Measurements from ENCODE around the gene PLA2G5. TPM values are rescaled to one million over a fixed set of nuclear protein-coding genes. Genes with fewer than 3 reads are reported as not detected.
"Not testable (repeated sequence)": the region's sequence is repeated elsewhere in the genome, so short reads cannot be mapped to it uniquely, and the experiment has no call there.

Gene PLA2G5
- 0.76 TPM in 1 of 2 replicates, not detected in the other for total RNA-seq (2012; rRNA removed)

GRCh38 chr1:20069874-20070273 lies at the start of gene PLA2G5:
PLA2G5 (plus strand) TSS chr1:20070194; CDS start chr1:20084831, 14,637 bp downstream.
- Histone ChIP-seq H3K9ac (ENCODE audit: low read depth, low read length) (no peak within 1 kb of the TSS), H3K9me3 (replicated peaks; ENCODE audit: low read length) (no peaks in the 10 kb centered on the region), H3K27me3 (ENCODE audit: control insufficient read depth, insufficient read depth, low read length) (peaks cover 13% of the 10 kb centered on the region), H3K4me2 (ENCODE audit: low read length) (no peak within 1 kb of the TSS), H3K36me3 (ENCODE audit: insufficient read depth, low read length) (no peaks in the 10 kb centered on the region), H3K4me3 (ENCODE audit: low read length) (no peak within 1 kb of the TSS), H3K4me1 (ENCODE audit: control insufficient read depth, insufficient read depth, low read length) (no peaks in the 10 kb centered on the region)

DNA sequence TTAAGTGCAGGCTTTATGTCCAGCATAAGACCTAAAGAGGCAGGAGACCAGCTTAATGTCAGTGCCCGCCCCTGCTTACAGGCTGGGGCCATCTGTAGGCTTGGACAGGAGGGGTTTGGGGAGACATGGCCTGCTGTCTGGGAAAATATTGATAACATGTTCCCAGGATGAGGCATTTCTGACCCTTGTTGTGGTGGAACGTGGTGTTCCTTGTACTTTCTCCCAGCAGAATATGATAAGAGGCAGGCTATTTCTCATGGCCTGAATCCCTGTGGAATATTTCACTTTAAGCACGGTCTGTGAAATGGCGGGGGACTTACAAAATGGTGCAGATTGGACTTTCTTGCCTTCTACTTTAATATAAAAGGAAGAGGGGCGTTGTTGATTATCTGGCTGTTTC lies 41.9 kb upstream of the PLA2G5 start:
- no peak overlapping the region for H3K4me2 ChIP-seq (ENCODE audit: low read length)
- H3K9ac ChIP-seq (ENCODE audit: low read depth, low read length) = no peak overlapping the region
- no peaks in the 10 kb centered on the region for H3K9me3 ChIP-seq (replicated peaks; ENCODE audit: low read length)
- H3K36me3 ChIP-seq (ENCODE audit: insufficient read depth, low read length) = no peaks in the 10 kb centered on the region
- H3K4me3 ChIP-seq (ENCODE audit: low read length) = no peak overlapping the region
- peaks cover 18% of the 10 kb centered on the region for H3K27me3 ChIP-seq (ENCODE audit: control insufficient read depth, insufficient read depth, low read length)
- H3K4me1 ChIP-seq (ENCODE audit: control insufficient read depth, insufficient read depth, low read length) = no peaks in the 10 kb centered on the region

DNA sequence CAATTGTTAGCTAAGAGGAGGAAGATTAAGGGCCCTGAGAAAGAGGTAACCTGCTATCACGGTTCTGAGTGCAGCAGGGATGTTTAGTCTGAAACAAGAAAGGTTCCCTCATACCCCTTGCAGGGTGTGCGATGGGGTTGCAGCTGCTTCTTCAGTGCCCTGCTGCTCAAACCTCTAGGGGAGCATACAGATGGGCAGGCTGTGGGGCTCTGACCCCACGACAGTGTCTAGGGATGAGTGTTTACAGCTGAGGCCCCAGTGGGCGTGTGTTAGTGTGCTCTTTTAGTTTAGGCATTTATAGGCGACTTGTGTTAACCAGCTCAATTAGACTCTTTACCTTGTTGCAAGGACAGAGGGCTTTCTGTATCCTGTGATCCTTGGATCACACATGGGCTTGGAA lies 41.3 kb upstream of the PLA2G5 start:
- H3K9me3 ChIP-seq (replicated peaks; ENCODE audit: low read length) = no peaks in the 10 kb centered on the region
- H3K4me1 ChIP-seq (ENCODE audit: control insufficient read depth, insufficient read depth, low read length) = no peaks in the 10 kb centered on the region
- H3K36me3 ChIP-seq (ENCODE audit: insufficient read depth, low read length) = no peaks in the 10 kb centered on the region
- no peak overlapping the region for H3K9ac ChIP-seq (ENCODE audit: low read depth, low read length)
- no peak overlapping the region for H3K4me3 ChIP-seq (ENCODE audit: low read length)
- H3K4me2 ChIP-seq (ENCODE audit: low read length) = no peak overlapping the region
- peaks cover 18% of the 10 kb centered on the region for H3K27me3 ChIP-seq (ENCODE audit: control insufficient read depth, insufficient read depth, low read length)

DNA sequence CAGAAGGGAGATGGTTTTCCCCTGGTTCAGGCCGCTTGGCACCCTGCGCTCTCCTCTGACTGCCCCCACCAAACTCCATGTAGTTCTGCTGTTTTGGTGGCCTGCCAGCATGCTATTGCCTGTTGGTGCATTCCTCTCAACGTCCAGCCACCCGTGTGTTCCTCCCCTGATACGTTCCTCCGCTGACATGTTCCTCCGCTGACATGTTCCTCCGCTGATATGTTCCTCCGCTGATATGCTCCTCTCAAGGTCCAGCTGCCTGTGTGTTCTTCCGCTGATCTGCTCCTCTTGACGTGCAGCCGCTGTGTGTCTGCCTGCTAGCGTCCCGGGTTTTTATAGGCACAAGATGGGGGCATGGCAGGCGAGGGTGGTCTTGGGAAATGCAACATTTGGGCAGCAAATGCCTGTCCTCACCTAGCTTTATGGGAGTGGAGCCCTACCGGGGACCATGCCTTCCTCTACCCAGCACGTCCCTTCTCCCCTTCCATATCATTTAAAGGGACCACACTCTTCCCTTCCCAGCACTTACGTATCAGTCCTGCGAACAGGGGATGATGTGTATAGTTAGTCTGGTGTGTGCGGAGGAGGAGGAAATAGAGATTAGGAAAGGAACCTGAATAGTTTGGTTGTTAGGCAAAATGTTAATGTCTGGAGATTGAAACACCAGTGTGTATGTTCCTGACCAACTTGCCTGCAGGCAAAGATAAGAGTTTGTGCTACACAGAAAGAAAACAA lies 40.6 kb upstream of the PLA2G5 start:
- Histone ChIP-seq H3K4me3 (ENCODE audit: low read length) (no peak overlapping the region), H3K4me1 (ENCODE audit: control insufficient read depth, insufficient read depth, low read length) (no peaks in the 10 kb centered on the region), H3K4me2 (ENCODE audit: low read length) (no peak overlapping the region), H3K9ac (ENCODE audit: low read depth, low read length) (no peak overlapping the region), H3K9me3 (replicated peaks; ENCODE audit: low read length) (no peaks in the 10 kb centered on the region), H3K36me3 (ENCODE audit: insufficient read depth, low read length) (no peaks in the 10 kb centered on the region), H3K27me3 (ENCODE audit: control insufficient read depth, insufficient read depth, low read length) (peaks cover 20% of the 10 kb centered on the region)

DNA sequence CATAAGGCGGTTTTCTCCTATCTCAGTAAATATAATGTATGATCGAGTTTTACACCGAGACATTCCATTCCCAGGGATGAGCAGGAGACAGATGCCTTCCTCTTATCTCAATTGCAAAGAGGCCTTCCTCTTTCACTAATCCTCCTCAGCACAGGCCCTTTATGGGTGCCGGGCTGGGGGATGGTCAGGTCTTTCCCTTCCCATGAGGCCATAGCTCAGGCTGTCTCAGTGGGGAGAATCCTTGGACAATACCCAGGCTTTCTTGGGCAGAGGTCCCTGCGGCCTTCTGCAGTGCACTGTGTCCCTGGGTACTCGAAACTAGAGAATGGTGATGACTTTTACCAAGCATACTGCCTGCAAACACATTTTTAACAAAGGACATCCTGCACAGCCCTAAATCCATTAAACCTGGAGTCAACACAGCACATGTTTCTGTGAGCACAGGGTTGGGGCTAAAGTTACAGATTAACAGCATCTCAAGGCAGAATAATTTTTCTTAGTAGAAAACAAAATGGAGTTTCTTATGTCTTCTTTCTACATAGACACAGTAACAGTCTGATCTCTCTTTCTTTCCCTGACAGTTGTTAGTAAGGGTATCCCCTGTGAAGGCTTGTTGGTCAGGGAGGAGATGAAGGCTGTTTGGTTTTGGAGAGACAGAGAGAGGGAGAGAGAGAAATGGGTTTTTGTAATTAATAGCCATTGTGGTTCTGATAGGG lies 39.4 kb upstream of the PLA2G5 start:
- not testable (repeated sequence) for H3K9ac ChIP-seq (ENCODE audit: low read depth, low read length); H3K9me3 ChIP-seq (replicated peaks; ENCODE audit: low read length); H3K4me1 ChIP-seq (ENCODE audit: control insufficient read depth, insufficient read depth, low read length); H3K4me3 ChIP-seq (ENCODE audit: low read length); H3K4me2 ChIP-seq (ENCODE audit: low read length); H3K36me3 ChIP-seq (ENCODE audit: insufficient read depth, low read length)
- peaks cover 21% of the 10 kb centered on the region for H3K27me3 ChIP-seq (ENCODE audit: control insufficient read depth, insufficient read depth, low read length)

- Histone ChIP-seq H3K9ac (ENCODE audit: low read depth, low read length) (no peak overlapping the region), H3K9me3 (replicated peaks; ENCODE audit: low read length) (no peaks in the 10 kb centered on the region), H3K36me3 (ENCODE audit: insufficient read depth, low read length) (no peaks in the 10 kb centered on the region)
Measured at GRCh38 chr1:20031161-20031560, 38.8 kb upstream of the PLA2G5 start.

GRCh38 chr1:20031836-20032235 lies 38.2 kb upstream of the PLA2G5 start:
- no peak overlapping the region for H3K9ac ChIP-seq (ENCODE audit: low read depth, low read length)
- H3K4me3 ChIP-seq (ENCODE audit: low read length) = no peak overlapping the region
- H3K4me1 ChIP-seq (ENCODE audit: control insufficient read depth, insufficient read depth, low read length) = no peaks in the 10 kb centered on the region
- H3K27me3 ChIP-seq (ENCODE audit: control insufficient read depth, insufficient read depth, low read length) = peaks cover 21% of the 10 kb centered on the region
- no peaks in the 10 kb centered on the region for H3K36me3 ChIP-seq (ENCODE audit: insufficient read depth, low read length)
- H3K4me2 ChIP-seq (ENCODE audit: low read length) = no peak overlapping the region
- no peaks in the 10 kb centered on the region for H3K9me3 ChIP-seq (replicated peaks; ENCODE audit: low read length)

More at GRCh38 chr1:20031161-20031560, 38.8 kb upstream of the PLA2G5 start:
- Histone ChIP-seq H3K4me2 (ENCODE audit: low read length) (no peak overlapping the region), H3K4me1 (ENCODE audit: control insufficient read depth, insufficient read depth, low read length) (no peaks in the 10 kb centered on the region), H3K27me3 (ENCODE audit: control insufficient read depth, insufficient read depth, low read length) (peaks cover 21% of the 10 kb centered on the region), H3K4me3 (ENCODE audit: low read length) (no peak overlapping the region)

DNA sequence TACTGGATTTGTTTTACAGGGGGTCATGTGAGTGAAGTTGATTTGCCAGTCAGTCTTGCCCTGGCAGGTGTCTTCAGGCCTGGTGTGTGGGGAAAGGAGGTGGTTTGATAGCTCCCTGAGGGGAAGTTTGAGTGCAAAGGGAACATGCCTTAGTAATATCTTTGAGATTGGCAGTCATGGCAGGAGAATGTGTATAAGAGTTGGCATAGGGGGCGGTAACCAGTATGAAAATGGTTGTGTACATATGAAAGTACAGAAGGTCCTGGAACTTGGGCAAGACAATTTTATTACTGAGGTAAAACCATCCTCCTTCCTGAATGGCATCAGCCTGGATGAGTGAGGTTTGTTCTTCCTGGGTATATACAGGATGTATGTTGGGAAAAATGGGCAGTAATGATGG lies 37.6 kb upstream of the PLA2G5 start:
- Histone ChIP-seq H3K9me3 (replicated peaks; ENCODE audit: low read length) (no peaks in the 10 kb centered on the region), H3K27me3 (ENCODE audit: control insufficient read depth, insufficient read depth, low read length) (peaks cover 21% of the 10 kb centered on the region), H3K4me3 (ENCODE audit: low read length) (no peak overlapping the region), H3K4me1 (ENCODE audit: control insufficient read depth, insufficient read depth, low read length) (no peaks in the 10 kb centered on the region), H3K9ac (ENCODE audit: low read depth, low read length) (no peak overlapping the region), H3K4me2 (ENCODE audit: low read length) (no peak overlapping the region), H3K36me3 (ENCODE audit: insufficient read depth, low read length) (no peaks in the 10 kb centered on the region)

DNA sequence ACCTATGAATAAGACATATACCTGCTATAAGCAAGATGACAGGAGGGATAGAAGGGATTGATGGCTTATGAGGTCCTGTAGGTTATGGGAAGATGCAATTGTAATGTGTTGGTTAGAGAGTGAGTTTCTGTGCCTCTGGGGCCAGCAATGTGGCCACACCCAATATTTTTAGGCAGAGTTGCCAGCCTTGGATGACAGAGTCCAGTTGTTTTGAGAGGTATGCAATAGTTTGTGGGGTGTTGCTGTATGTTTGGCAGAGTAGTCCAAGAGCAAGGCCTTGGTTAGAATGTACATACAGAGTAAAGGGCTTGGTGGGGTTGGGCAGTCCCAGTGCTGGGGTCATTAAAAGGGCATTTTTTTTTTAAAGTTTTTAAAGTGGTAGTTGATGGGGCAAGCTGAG lies 36.6 kb upstream of the PLA2G5 start:
- H3K27me3 ChIP-seq (ENCODE audit: control insufficient read depth, insufficient read depth, low read length) = peaks cover 21% of the 10 kb centered on the region
- no peak overlapping the region for H3K4me2 ChIP-seq (ENCODE audit: low read length)
- H3K4me1 ChIP-seq (ENCODE audit: control insufficient read depth, insufficient read depth, low read length) = no peaks in the 10 kb centered on the region
- H3K9me3 ChIP-seq (replicated peaks; ENCODE audit: low read length) = no peaks in the 10 kb centered on the region
- H3K9ac ChIP-seq (ENCODE audit: low read depth, low read length) = no peak overlapping the region
- H3K4me3 ChIP-seq (ENCODE audit: low read length) = no peak overlapping the region
- no peaks in the 10 kb centered on the region for H3K36me3 ChIP-seq (ENCODE audit: insufficient read depth, low read length)

DNA sequence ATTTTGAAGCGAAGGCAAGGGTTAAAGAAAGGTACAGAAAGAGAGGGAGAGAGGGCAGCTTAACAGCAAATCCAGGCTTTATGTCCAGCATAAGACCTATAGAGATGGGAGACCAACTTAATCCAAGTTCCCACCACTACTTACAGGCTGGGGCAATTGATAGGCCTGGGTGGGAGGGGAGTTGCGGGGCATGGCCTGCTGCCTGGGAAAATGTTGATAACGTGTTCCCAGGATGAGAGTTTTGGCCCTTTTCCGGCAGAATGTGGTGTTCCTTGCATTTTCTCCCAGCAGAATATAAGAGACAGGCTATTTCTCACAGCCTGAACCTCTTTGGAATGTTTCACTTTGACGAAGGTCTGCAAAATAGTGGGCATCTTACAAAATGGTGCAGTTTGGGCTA lies 34.9 kb upstream of the PLA2G5 start:
- Histone ChIP-seq H3K9me3 (replicated peaks; ENCODE audit: low read length) (no peaks in the 10 kb centered on the region), H3K4me1 (ENCODE audit: control insufficient read depth, insufficient read depth, low read length) (no peaks in the 10 kb centered on the region), H3K4me2 (ENCODE audit: low read length) (no peak overlapping the region), H3K9ac (ENCODE audit: low read depth, low read length) (no peak overlapping the region), H3K27me3 (ENCODE audit: control insufficient read depth, insufficient read depth, low read length) (peaks cover 18% of the 10 kb centered on the region), H3K4me3 (ENCODE audit: low read length) (no peak overlapping the region), H3K36me3 (ENCODE audit: insufficient read depth, low read length) (no peaks in the 10 kb centered on the region)

- Histone ChIP-seq H3K4me3 (ENCODE audit: low read length) (no peak overlapping the region), H3K4me2 (ENCODE audit: low read length) (no peak overlapping the region), H3K9me3 (replicated peaks; ENCODE audit: low read length) (no peaks in the 10 kb centered on the region), H3K27me3 (ENCODE audit: control insufficient read depth, insufficient read depth, low read length) (peaks cover 34% of the 10 kb centered on the region), H3K9ac (ENCODE audit: low read depth, low read length) (no peak overlapping the region), H3K36me3 (ENCODE audit: insufficient read depth, low read length) (no peaks in the 10 kb centered on the region), H3K4me1 (ENCODE audit: control insufficient read depth, insufficient read depth, low read length) (no peaks in the 10 kb centered on the region)
Measured at GRCh38 chr1:20037877-20038276, 32.1 kb upstream of the PLA2G5 start.

DNA sequence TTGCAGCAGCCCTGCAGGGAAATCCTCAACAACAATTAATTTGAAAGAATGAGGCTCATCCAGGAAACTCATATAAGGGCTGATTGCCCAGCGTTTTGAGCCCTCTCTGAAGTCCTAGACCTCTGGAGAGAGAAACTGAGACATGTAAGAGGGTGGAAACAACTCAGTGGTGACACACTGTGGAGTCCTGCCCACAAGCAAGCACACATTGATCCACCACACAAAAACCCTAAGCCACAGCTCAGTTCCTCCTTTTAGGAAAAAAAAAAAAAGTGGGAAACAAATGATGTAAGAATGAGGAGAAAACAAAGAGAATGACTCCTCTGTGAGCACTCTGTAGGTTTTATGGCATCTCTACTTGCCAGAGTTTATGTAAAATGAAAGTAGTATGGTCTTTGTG lies 22.9 kb upstream of the PLA2G5 start:
- no peaks in the 10 kb centered on the region for H3K9me3 ChIP-seq (replicated peaks; ENCODE audit: low read length)
- H3K27me3 ChIP-seq (ENCODE audit: control insufficient read depth, insufficient read depth, low read length) = peaks cover 19% of the 10 kb centered on the region
- no peaks in the 10 kb centered on the region for H3K4me1 ChIP-seq (ENCODE audit: control insufficient read depth, insufficient read depth, low read length)
- H3K9ac ChIP-seq (ENCODE audit: low read depth, low read length) = no peak overlapping the region
- no peak overlapping the region for H3K4me3 ChIP-seq (ENCODE audit: low read length)
- H3K36me3 ChIP-seq (ENCODE audit: insufficient read depth, low read length) = no peaks in the 10 kb centered on the region
- no peak overlapping the region for H3K4me2 ChIP-seq (ENCODE audit: low read length)
